Stimulated activated CD8-positive, alpha-beta memory T cell treated with anti-CD3 and anti-CD28 coated beads, Interleukin-15, amount 100 ng/mL, for 4 hours (primary cell): ENCODE measurements around the gene SPHK1.

Experiments used
- DNase-seq, 2 donors: peaks; one replicate each; pipeline ENCODE4 v3.0.0-alpha.2; 2020; ENCODE audit warnings: low read depth in 2 of 2

The SPHK1 gene

DNA sequence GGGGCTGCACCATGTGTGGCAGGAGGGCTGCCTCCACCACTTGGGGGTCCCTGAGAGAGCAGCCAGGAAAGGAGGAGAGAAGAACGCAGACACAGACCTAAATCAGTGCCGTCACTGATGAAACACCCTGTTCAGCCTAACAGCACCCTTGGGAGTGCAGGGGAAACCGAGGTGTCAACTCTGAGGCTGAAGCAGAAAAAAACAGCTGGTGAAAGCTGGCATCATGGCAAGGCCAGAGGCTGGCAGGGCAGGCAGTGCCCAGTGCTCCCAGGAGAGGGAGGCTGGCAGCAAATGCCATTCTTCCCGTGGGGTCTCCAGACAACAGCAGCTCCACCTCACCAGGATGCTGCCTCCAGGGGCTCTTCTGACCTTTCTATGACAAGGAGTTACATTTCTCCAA is 23.1 kb downstream of the SPHK1 start:
- no peak for DNase-seq

DNA sequence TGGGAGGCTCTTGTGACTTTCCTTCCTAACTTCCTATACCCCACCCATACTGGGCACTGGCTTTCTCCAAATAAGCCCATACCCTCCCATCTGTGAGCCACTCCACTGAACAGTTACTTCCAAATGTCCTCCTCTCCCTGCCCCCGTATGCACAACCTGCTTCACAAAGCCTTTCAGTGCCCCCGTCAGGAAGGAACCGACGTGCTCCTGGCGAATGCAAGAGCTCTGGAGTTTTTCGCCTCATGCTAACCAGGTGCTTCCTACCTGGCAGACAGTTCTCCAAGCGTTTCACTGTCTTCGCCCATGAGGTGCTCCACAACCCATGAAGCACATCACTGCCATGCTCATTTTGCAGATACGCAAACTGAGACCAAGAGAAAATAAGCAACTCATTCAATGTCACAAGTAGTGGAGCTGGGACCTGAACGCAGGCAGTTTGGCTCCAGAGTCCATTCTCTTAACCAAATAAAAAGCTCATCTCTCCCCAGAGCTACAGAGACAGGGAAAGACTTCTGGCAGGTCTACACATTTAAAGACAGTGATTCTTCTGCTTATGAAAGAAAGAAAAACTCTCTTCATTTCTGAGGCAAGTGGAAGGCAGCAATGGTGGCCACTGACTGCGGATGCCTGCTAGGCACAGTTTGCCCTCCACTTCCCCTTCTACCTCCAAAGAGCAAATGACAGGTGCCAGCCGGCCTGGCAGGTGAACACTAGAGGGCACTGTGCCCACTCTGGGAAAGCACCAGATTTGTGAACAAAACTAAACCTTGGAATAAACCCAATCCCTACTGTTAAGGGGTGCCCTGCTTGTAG is 23.8 kb downstream of the SPHK1 start:
- peak; percentile 23 to 48 for DNase-seq

DNA sequence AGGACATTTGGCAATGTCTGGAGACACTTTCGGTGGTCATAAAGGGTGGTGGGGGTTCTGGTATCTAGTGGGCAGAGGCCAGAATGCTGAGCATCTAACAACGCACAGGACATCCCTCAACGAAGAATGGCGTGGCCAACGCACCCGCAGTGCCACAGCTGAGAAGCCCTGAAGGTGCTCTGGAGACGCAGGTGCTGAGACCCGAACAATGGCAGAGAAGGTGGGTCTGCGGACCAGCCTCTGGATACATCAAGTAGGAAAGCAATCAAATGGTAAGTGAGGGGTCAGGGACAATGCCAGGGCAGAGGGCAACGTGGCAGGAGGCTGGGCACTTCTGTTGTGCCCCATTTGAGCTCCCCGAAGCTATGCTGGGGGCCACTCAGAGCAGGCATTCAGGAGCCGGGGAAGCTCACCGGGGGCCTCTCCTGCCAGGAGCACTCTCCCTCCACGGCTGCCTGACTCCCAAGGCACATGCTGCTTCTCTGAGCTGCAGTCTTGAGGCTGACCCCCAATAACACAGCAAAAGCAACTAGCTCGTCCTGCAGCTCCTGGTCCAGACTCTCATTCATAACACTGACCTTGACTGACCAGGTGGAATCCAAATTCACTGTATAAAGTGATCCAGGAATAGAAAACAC is 26.0 kb downstream of the SPHK1 start:
- no peak for DNase-seq

DNA sequence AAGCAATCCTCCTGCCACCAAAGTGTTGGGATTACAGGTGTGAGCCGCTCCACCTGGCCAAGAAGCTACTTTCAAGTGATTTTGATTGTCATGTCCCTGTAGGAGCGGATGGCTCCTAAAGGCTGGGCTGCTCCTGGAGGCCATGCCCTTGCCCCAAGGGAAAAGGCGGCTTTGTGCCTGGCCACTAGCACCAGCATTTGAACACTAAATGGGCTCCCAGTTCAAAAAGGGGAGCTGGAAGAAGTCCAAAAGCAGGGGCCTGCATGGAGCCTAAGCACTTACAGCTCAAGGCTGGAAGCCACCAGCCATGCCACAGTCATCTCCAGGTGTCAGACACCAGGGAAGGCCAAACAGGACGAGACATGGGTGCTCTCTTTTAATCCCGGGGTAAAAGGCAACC is 26.8 kb downstream of the SPHK1 start:
- no peak for DNase-seq

DNA sequence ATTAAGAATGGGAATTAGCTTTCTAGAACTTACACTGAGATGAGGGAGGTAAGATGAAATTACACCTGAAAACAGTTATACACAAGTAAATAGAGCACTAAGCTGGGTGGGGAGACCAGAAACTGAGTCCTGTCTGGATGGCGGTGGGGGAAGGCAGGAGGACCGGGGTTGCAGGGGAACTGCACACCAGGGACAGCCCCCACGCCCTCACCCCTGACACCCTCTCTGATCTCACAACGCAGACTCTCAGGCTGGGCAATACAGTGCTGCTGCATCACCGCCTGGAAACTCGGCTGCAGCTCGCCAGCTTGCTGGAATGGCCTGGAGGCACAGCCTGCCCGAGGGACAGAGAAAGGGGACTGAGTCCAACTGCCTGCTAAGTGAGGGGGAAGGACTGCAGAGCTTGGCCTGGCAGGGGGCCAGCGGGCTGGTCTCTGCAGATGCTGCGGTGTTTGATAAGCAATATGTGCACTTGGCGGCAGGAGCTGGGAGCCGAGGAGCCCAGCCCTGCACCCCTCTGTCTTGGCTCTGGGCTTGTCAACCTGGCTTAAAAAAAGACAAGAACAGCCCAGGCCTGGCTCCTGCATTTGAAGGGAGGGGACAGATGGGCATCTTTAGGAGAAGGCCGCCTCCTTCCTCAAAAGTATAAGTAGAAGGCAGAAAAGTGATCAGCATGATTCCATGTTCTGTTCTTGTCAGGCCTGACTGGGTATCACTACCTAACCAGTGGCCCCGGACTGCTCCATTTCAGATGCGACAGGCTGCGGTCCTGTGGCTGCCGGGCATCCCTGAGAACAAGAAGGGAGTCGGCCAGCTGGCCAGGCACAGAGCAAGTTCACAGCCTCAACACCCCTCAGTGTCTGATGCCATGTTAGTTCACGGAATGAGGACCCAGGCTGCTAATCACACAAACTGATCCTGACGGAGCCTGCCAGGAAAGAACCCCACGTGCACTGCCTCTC is 30.2 kb downstream of the SPHK1 start:
- no peak for DNase-seq

DNA sequence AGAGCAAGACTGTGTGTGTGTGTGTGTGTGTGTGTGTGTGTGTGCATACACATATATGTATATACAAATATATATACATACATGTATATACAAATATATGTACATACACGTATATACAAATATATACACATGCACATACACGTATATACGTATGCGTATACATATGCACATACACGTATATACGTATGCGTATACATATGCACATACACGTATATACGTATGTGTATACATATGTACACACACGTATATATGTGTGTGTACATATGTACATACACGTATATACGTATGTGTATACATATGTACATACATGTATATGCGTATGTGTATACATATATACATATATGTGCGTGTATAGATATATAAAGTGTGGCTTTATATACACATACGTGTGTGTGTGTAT is 31.4 kb downstream of the SPHK1 start:
- DNase-seq: no peak

DNA sequence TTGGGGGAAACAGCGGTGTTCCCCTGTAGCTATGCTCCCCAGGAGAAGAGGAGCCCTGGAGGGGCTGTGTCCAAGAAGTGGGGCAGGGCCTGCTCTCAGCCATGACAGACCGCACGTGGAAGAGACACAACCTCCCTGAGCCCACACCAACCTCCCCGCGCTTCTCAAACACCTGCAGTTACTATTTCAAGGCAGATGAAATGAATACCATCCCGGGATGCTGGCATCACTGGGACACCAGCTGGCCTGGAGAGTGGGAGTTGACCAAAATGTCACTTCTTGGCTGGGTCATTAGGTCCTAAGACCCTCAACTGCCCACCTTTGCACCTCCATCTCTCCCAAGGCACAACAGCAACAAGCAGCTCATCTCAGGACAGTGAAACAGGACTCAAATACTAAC is 32.0 kb downstream of the SPHK1 start:
- DNase-seq: no peak

DNA sequence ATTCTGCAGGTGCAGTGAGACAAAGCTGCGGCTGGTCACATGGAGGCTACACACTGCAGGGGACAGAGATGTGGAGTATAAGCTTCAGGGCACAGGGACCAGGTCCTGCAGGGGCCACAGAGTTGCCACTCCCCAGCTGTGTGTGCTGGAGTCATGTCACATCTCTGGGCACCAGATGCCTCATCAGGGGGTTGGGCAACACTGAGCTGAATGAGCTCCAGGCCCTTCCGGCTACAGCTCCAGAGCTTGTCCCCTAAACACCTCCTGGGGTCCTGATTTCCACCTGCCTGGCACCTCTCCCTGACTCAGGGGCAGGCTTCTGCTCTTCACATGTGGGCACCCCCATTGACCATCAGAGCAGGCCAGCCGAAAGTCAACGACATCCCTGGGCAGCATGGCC is 32.5 kb downstream of the SPHK1 start:
- no peak for DNase-seq

DNA sequence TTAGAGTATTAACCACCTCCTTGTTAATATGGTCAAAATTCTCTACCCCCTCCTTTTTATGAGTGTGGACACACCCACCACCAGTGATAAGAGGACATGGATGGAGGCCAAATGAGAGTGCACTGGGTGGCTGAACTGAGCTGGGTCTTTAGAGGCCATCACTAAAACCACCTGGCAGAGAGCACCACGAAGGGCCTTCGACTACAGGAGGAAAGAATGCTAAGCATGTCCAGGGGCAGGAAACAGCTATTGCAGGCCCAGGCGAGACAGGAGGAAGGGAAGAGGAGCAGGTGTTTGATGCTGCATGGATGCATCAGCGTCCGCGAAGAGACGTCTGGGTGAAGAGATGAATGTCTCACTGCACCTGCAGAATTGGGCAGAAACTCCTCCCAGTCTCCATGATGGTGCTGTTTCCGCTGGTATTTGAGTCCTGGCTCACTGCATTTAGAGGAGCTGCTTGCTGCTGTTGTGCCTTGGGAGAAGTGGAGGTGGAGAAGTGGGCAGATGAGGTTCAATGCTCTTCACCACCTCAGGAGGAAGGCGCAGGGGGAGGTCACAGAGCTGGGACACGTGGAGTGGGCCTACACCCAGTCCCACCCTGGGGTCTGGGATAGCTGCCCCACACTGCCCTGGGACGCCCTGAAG is 33.2 kb downstream of the SPHK1 start:
- DNase-seq: no peak

DNA sequence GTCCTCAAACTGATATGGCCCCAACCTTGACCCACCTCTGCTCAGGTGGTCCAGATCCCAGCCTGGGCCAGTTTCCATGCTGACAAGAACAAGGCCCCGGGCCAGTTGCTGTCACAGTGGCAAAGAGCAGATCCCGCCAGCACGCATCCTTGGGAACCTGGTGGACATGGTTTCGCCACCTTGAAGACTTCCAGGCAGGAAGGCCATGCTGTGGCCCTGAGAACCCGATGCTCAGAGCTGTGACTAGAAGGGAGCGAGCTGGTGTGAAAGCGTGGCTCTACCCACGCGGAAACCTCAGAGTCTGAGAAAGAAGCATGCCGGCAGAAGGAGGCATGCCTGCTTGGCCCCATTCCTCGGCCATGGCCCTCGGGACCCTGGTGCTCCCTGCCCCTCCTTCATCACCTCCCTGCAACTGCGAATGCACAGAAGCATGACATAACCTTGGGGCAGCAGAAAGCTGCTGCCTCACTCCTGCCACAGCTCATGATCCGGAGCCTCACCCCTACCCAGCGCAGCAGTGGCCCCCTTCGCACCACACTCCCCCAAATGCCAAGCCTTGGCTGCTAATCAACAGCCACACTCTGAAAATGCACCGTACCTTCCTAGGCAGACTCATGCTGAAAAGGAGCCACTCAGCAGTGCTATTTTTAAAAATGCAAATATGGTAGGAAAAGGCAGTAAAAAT is 35.3 kb downstream of the SPHK1 start:
- no peak for DNase-seq

DNA sequence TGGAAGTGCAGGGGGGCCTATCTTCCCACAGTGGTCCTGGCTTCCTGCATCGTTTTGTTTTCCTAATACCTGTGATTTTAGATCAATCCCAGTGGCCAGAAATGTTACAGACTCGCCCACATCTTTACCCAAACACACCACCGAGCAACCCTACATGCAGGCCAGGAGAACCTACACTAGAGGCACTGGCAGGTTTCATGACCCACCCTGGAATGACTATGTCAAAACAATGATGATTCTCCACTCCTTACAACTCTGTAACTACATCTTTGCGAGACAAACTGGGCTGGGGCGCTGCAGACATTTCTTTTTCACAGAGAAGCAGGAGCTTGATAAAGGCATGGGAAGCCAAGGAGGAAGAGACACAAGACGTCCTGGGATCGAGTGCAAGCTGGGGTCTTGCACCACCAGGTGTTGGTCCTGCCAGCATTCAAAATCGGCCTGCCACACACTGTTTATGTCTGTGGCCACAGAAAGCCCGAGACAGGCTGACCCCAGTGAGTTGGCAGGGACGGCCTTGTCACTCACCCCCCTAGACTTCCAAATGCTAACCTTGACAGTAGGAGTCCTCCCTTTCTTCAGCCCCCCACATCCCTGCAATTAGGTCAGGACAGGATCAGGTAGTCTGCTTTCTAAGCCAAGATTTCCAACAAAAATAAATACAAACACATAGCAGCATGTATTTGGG is 36.1 kb downstream of the SPHK1 start:
- no peak for DNase-seq

DNA sequence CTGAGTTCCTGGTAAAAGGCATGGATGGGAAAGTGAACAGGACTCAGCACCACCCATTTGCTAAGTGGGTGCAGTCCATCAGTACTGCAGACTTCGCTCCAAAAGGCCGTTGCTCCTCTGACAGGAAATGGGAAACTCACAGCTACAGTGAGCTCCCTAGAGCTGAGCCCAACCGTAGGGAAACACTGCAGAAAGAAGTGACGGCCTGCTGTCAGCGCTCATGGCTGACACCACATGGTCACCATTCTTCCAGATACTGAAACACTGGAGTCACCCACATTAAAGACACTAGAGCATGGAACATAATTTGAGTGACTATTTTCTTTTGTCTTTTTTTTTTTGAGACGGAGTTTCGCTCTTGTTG is 36.6 kb downstream of the SPHK1 start:
- no peak for DNase-seq

DNA sequence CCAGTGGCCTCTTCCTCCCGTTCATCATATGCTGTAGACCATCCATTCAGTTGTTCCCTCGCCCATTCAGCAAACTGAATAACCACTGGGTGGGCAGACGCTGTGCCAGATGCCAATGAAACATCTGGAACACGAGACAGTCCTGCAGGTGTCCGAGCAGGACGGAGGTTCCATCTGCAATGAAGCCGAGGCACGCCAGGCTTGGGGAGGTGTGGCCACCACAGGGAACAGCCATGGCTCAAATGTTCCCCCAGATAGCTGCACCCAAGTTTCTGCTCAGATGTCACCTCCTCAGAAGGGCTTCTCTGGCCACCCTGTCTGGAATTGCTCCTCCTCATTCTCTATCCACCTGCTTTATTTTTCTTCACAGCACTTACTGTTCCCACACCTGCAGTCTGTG is 38.0 kb downstream of the SPHK1 start:
- DNase-seq: no peak

DNA sequence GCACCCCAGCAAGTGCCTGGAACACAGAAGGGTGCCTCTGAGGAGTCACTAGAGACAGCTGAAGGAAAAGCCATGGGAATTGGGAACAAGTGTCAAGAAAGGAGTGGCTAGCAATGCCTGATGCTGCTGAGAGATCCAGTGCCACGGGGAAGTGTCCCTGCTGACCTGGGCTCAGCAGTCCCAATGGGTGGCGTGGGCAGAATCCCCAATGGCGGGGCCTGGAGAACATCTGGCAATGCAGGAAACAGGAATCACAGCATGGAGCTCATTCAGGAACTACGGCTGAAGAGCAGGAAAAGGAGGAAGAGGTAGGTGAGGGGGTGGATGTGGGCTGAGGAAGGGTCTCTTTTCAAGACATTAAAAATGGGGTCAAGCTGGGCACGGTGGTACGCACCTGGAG is 38.5 kb downstream of the SPHK1 start:
- DNase-seq: no peak

DNA sequence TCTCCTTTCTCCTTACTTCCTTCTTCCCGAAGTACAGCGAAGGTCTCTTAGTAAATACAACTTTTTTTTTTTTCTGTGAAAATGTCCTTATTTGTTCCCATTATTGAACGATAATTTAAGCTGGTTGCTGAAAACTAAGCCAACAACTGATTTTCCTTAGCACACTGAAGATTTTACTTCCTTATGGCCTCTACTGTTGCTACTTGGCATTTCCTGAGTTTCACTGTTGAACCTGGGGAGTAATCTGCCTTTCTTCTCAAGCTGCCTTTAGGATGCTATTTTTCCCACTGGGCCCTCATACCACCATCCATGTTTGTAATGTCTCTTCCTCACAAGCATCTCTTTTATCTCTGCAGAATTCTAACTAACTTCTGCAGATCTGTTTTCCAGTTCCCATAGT is 42.4 kb downstream of the SPHK1 start:
- no peak for DNase-seq

DNA sequence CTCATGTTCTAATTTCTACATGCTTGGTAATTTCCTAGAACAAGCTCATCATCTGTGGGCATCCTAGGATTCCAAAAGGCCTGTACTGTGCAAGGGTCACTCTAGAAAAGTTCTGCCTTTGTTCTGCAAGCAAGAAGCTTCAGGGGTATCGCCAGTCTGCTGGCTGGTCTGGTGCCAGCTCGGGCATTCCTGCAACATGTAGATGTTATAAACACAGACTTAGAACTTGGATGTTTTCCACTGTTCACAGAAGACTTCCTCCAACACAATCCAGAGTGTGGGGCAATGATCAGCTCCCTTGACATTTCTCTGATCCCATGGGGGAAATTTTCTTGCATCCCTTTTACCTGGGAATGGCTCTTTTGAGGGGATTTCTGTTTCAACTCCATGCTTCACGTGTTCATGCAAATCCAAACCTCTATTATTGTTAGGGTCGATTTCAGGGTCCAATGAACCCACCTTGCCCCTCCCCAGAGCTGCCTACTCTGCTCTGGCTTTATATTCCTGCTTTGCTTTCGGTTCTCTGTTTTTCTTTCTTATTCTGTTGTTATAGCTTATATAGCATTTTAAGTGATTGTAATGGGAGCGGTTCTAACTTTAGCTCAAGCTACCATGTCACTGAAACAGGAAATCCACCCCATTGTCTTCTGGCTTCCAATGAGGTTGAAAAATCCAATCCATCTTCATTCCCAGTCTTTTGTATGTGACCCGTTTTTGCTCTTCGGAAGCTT is 43.3 kb downstream of the SPHK1 start:
- no peak for DNase-seq

DNA sequence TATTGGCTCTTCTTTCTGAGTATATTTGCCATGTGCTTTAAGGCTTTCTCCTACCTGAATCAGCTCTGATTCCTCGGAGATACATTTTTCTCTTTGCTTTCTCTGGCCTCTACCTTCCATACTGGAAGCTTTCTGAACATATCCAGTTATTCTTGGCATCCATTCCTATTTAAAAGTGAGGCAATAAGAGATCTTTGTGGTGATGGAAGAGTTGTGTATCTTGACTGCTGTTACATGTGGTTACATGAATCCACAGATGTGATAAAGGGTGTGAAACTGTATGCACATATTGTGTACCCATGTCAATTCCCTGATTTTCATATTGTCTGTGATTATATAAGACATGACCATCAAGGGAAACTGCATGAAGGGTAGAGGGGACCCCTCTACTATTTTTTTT is 44.1 kb downstream of the SPHK1 start:
- DNase-seq: no peak

DNA sequence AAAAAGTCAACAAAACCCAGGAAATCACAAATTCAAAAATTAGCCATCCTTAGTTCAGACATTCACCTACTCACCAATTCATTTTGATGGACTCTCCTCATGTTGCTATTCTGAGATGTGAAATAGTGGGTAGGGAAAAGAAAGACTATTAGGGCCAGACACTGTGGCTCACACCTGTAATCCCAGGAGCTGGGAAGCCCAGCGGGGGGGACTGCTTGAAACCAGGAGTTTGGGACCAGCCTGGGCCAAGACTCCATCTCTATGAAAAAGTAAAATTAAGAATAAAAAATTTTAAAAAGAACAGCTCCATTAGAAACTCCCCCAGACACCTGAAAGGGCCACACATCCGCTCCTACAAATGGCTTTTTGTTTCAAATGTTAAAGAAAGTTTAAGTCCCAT is 47.1 kb downstream of the SPHK1 start:
- no peak for DNase-seq

DNA sequence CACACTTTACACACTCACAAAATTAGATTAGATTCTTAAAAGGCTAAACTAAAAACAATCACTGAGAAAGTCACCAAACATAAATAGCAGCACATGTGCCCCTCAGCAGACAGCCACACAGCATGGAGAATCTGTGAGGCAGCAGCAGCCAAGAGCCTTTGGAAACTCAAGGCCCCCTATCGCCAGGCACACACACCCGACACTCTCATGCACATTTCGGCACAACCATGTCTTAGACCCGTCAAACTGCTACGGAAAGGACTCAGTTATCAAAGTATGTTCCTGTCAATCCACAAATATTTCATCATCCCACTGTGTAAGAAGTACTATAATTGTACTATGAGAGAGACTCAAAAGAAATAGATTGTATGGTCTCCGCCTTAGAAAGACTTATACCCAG is 47.6 kb downstream of the SPHK1 start:
- no peak for DNase-seq

DNA sequence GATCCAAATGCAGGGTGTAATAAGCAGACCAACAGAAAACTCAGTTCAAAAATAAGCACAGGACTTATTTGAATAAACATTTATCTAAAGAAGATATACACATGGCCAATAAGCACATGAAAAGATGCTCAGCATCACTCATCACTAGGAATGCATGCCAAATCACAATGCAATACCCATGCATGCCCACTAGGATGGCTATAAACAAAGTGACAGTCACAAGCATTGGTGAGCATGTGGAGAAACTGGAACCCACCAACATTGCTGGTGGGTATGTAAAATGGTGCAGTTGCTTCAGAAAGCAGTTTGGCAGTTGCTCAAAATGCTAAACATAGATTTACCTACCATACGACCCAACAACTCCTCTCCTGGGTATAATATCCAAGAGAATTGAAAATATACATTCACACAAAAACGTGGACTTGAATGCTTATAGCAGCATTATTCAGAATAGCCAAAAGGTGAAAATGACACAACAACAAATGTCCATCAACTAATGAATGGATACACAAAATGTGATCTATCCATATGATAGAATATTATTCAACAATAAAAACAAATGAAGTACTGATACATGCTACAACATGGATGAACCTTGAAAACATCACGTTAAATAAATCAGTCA is 48.4 kb downstream of the SPHK1 start:
- no peak for DNase-seq
